Testis (tissue), 2 donors: ENCODE measurements around the gene SHFL.

Source experiments
- CTCF ChIP-seq, 3 experiments: fragments of 450-650 bp in 2 of 3; fragments of 200-600 bp in 1 of 3; sonication (generic) in 1 of 3; IDR thresholded peaks; one replicate each; pipeline ENCODE4 v1.5.1; 2016 to 2019; ENCODE audit warnings: antibody characterized with exemption in 3 of 3, mild to moderate bottlenecking in 2 of 3, moderate library complexity in 1 of 3
- POLR2A ChIP-seq: fragments of 450-650 bp; IDR thresholded peaks from one replicate; pipeline ENCODE4 v1.6.1; 2017; ENCODE audit warnings: antibody characterized with exemption, mild to moderate bottlenecking, moderate library complexity

- TF ChIP-seq CTCF (IDR thresholded peaks at IDR 0.05) (no peak), POLR2A (no peak)
These were observed 27.5 kb downstream of the SHFL start for GRCh38 chr19:10113592-10113963.
